ENCODE measurements around the gene TMEM98.

TMEM98 gene

GRCh38 chr17:32907583-32907982 is 20.4 kb upstream of the TMEM98 start:
- in situ Hi-C loops (cut with HindIII; ENCODE audit: low sequenced_read_pairs): no loop called here
- DNase-seq (ENCODE audit: low read depth, low spot score): no peak
- TF ChIP-seq CTCF (IDR thresholded peaks at IDR 0.05; ENCODE audit: low read depth, low read length): no peak
- H3K4me3 ChIP-seq (ENCODE audit: low read depth, low read length): no peak overlapping the region

GRCh38 chr17:32909787-32910369 is 18.1 kb upstream of the TMEM98 start:
- peak; percentile 86 for TF ChIP-seq CTCF (IDR thresholded peaks at IDR 0.05; ENCODE audit: low read depth, low read length)
- DNase-seq (ENCODE audit: low read depth, low spot score): peak; percentile 82
- H3K4me3 ChIP-seq (ENCODE audit: low read depth, low read length): no peak overlapping the region
- in situ Hi-C loops (cut with HindIII; ENCODE audit: low sequenced_read_pairs): no loop called here

- in situ Hi-C loops (cut with HindIII; ENCODE audit: low sequenced_read_pairs): no loop called here
- no peak overlapping the region for H3K4me3 ChIP-seq (ENCODE audit: low read depth, low read length)
- TF ChIP-seq CTCF (IDR thresholded peaks at IDR 0.05; ENCODE audit: low read depth, low read length): no peak
- DNase-seq (ENCODE audit: low read depth, low spot score): no peak
Observed at GRCh38 chr17:32910769-32911168, 17.2 kb upstream of the TMEM98 start.

GRCh38 chr17:32912218-32912897 is 15.6 kb upstream of the TMEM98 start:
- in situ Hi-C loops (cut with HindIII; ENCODE audit: low sequenced_read_pairs): no loop called here
- peak; percentile 61 for DNase-seq (ENCODE audit: low read depth, low spot score)
- TF ChIP-seq CTCF (IDR thresholded peaks at IDR 0.05; ENCODE audit: low read depth, low read length): no peak
- no peak overlapping the region for H3K4me3 ChIP-seq (ENCODE audit: low read depth, low read length)

GRCh38 chr17:32913593-32913992 is 14.4 kb upstream of the TMEM98 start:
- no peak overlapping the region for H3K4me3 ChIP-seq (ENCODE audit: low read depth, low read length)
- DNase-seq (ENCODE audit: low read depth, low spot score): no peak
- TF ChIP-seq CTCF (IDR thresholded peaks at IDR 0.05; ENCODE audit: low read depth, low read length): no peak
- in situ Hi-C loops (cut with HindIII; ENCODE audit: low sequenced_read_pairs): no loop called here

- in situ Hi-C loops (cut with HindIII; ENCODE audit: low sequenced_read_pairs): no loop called here
- H3K4me3 ChIP-seq (ENCODE audit: low read depth, low read length): no peak overlapping the region
- TF ChIP-seq CTCF (IDR thresholded peaks at IDR 0.05; ENCODE audit: low read depth, low read length): no peak
- DNase-seq (ENCODE audit: low read depth, low spot score): no peak
Observed at GRCh38 chr17:32914181-32914580, 13.8 kb upstream of the TMEM98 start.
